IMR-90 (cell line): Measurements from ENCODE around the gene DAD1. TPM values are rescaled to one million over a fixed set of nuclear protein-coding genes. Genes with fewer than 3 reads are reported as not detected.
A peak's percentile ranks its signal among the peaks of the same experiment; 100 is the strongest.

Experiments used
- ATAC-seq: fragments of 200-7000 bp; cut with Tn5 transposase; 2 replicates; pipeline ENCODE4 v1.9.1; 2020; ENCODE audit warnings: low read depth, mild to moderate bottlenecking, moderate library complexity
- BruUV-seq: library from RNA; stranded (reverse); fragments of 400-500 nt; replicated peaks from 2 replicates; lab custom pipeline; 2021; lab: Mats Ljungman, UMichigan
- CTCF ChIA-PET: fragments of 300-600 bp; formaldehyde crosslinking; extraction: SDS; loops from one replicate; lab custom pipeline; 2021; ENCODE audit warnings: antibody characterized with exemption; lab: Yijun Ruan, JAX
- POLR2A ChIA-PET: fragments of 300-600 bp; sonication (Branson Sonifier 250); formaldehyde crosslinking; loops from one replicate; lab custom pipeline; 2022; ENCODE audit warnings: antibody characterized with exemption; ENCODE audit not compliant: unreplicated experiment; lab: Charles Lee
- DNase-seq: peaks from one replicate; pipeline ENCODE4 v3.0.0; 2013
- H2AFZ ChIP-seq: replicated peaks from 2 replicates; pipeline ENCODE3; 2013; ENCODE audit warnings: low read length, mild to moderate bottlenecking; ENCODE audit not compliant: poor library complexity
- H2AK5ac ChIP-seq: 2 replicates; pipeline ENCODE4 v1.6.1; 2013; ENCODE audit warnings: low read depth, low read length, inconsistent platforms
- H2AK9ac ChIP-seq: replicated peaks from 2 replicates; pipeline ENCODE3; 2013; ENCODE audit warnings: mild to moderate bottlenecking, low read depth, low read length, moderate library complexity; ENCODE audit not compliant: poor library complexity
- H2BK120ac ChIP-seq: 2 replicates; pipeline ENCODE4 v1.6.1; 2013; ENCODE audit warnings: low read depth, low read length, inconsistent platforms
- H2BK15ac ChIP-seq: 3 replicates; pipeline ENCODE4 v1.6.1; 2013; ENCODE audit warnings: low read depth, low read length, inconsistent platforms
- H2BK20ac ChIP-seq: 2 replicates; pipeline ENCODE4 v1.6.1; 2013; ENCODE audit warnings: low read depth, mild to moderate bottlenecking, inconsistent platforms, low read length, moderate library complexity
- H2BK5ac ChIP-seq: 2 replicates; pipeline ENCODE4 v1.6.1; 2013; ENCODE audit warnings: mild to moderate bottlenecking, low read depth, low read length, inconsistent platforms; ENCODE audit not compliant: poor library complexity, severe bottlenecking
- H3K14ac ChIP-seq: replicated peaks from 2 replicates; pipeline ENCODE4 v1.6.1; 2013; ENCODE audit warnings: low read depth, low read length, inconsistent platforms
- H3K18ac ChIP-seq: 2 replicates; pipeline ENCODE4 v1.6.1; 2013; ENCODE audit warnings: low read depth, low read length, control low read depth
- H3K23ac ChIP-seq: 2 replicates; pipeline ENCODE4 v1.6.1; 2013; ENCODE audit warnings: low read depth, low read length, inconsistent platforms
- H3K27ac ChIP-seq: 2 replicates; pipeline ENCODE4 v1.5.1; 2013; ENCODE audit warnings: mild to moderate bottlenecking, control low read depth, low read length; ENCODE audit not compliant: insufficient read depth
- H3K27me3 ChIP-seq: 2 replicates; pipeline ENCODE4 v1.6.1; 2013; ENCODE audit warnings: low read length; ENCODE audit not compliant: control insufficient read depth, insufficient read depth
- H3K36me3 ChIP-seq: 2 replicates; pipeline ENCODE4 v1.6.1; 2013; ENCODE audit warnings: low read length, mixed read lengths; ENCODE audit not compliant: control insufficient read depth, insufficient read depth
- H3K4ac ChIP-seq: 2 replicates; pipeline ENCODE4 v1.6.1; 2013; ENCODE audit warnings: low read depth, low read length, inconsistent platforms
- H3K4me1 ChIP-seq: 2 replicates; pipeline ENCODE4 v1.6.1; 2013; ENCODE audit warnings: low read length, mixed read lengths; ENCODE audit not compliant: control insufficient read depth, insufficient read depth
- H3K4me2 ChIP-seq: 2 replicates; pipeline ENCODE4 v1.6.1; 2013; ENCODE audit warnings: low read depth, mild to moderate bottlenecking, control low read depth, low read length, moderate library complexity
- H3K4me3 ChIP-seq: 2 replicates; pipeline ENCODE4 v1.5.1; 2013; ENCODE audit warnings: low read depth, mild to moderate bottlenecking, control low read depth, low read length, moderate library complexity; ENCODE audit not compliant: insufficient read depth
- H3K56ac ChIP-seq: 2 replicates; pipeline ENCODE4 v1.6.1; 2013; ENCODE audit warnings: low read length, inconsistent platforms; ENCODE audit not compliant: insufficient read depth; ENCODE audit errors: extremely low read depth
- H3K79me1 ChIP-seq, 2 experiments: 2 replicates each; pipeline ENCODE4 v1.6.1; 2013; ENCODE audit warnings: low read length in 2 of 2, inconsistent platforms in 1 of 2, low read depth in 1 of 2
- H3K9ac ChIP-seq: 2 replicates; pipeline ENCODE4 v1.6.1; 2013; ENCODE audit warnings: low read depth, low read length, control low read depth
- H3K9me1 ChIP-seq: 2 replicates; pipeline ENCODE4 v1.6.1; 2013; ENCODE audit warnings: low read length, inconsistent platforms; ENCODE audit not compliant: insufficient read depth
- H3K9me3 ChIP-seq: 2 replicates; pipeline ENCODE4 v1.6.1; 2013; ENCODE audit warnings: low read length; ENCODE audit not compliant: control insufficient read depth, insufficient read depth
- H4K20me1 ChIP-seq: 2 replicates; pipeline ENCODE4 v1.6.1; 2013; ENCODE audit warnings: low read length, inconsistent platforms; ENCODE audit not compliant: insufficient read depth
- H4K5ac ChIP-seq: 2 replicates; pipeline ENCODE4 v1.6.1; 2013; ENCODE audit warnings: mild to moderate bottlenecking, low read depth, low read length, control low read depth
- H4K8ac ChIP-seq, 2 experiments: 2 replicates each; pipeline ENCODE4 v1.6.1; 2013; ENCODE audit warnings: low read depth in 2 of 2, low read length in 2 of 2, control low read depth in 1 of 2, inconsistent platforms in 1 of 2
- H4K91ac ChIP-seq: 2 replicates; pipeline ENCODE4 v1.6.1; 2013; ENCODE audit warnings: low read depth, low read length, inconsistent platforms; ENCODE audit not compliant: insufficient read depth
- CHD1 ChIP-seq: IDR thresholded peaks from 2 replicates; pipeline ENCODE4 v1.6.1; 2012; ENCODE audit warnings: low read depth, low read length, improper control_type of control experiment
- CTCF ChIP-seq: conservative IDR thresholded peaks from 2 replicates; pipeline ENCODE4 v1.5.1; 2012; ENCODE audit warnings: mild to moderate bottlenecking, low read depth, low read length, improper control_type of control experiment
- FOS ChIP-seq: fragments of 150-350 bp; IDR thresholded peaks from 2 replicates; pipeline ENCODE4 v1.6.1; 2016; ENCODE audit warnings: low read depth, low read length
- NFE2L2 ChIP-seq: fragments of 150-350 bp; IDR thresholded peaks from 2 replicates; pipeline ENCODE4 v1.6.1; 2016; ENCODE audit warnings: low read depth, mild to moderate bottlenecking, low read length
- WGBS, 2 experiments: methylation state at CpG; one replicate each; pipeline versions ENCODE4 v1.1.5 to v1.1.7; 2013; ENCODE audit warnings: missing lambda C conversion rate in 2 of 2; ENCODE audit not compliant: insufficient read length in 1 of 2; ENCODE audit errors: extremely low coverage in 2 of 2; 5-methylcytosine and 5-hydroxymethylcytosine counted together
- dilution Hi-C: fragments of 300-500 bp; cut with HindIII; formaldehyde crosslinking; loops from one replicate; pipeline ENCODE4 v1.14.3; 2018; ENCODE audit warnings: low sequenced_read_pairs; ENCODE audit not compliant: unreplicated experiment
- in situ Hi-C: fragments of 300-500 bp; cut with MboI; formaldehyde crosslinking; loops from 3 replicates; pipeline ENCODE4 v1.14.3; 2019; ENCODE audit warnings: low sequenced_read_pairs, inconsistent platforms, mixed read lengths
- intact Hi-C: fragments of 100-400 bp; cut with micrococcal nuclease; formaldehyde crosslinking; loops from 2 replicates; pipeline ENCODE4 v1.10.0; 2022
- polyA plus RNA-seq, 3 experiments: library from polyadenylated mRNA; depleted of rRNA; stranded (reverse); fragments of >200 nt; gene quantifications; 2 replicates each; pipeline ENCODE4 v1.2.3, GENCODE V29; 2012; ENCODE audit warnings: low replicate concordance in 1 of 3
- total RNA-seq: library from RNA; depleted of rRNA; stranded (reverse); fragments of >200 nt; gene quantifications from 2 replicates; pipeline ENCODE4 v1.2.3, GENCODE V29; 2012

Gene DAD1
- total and polyA plus RNA-seq, 2 of the 4 experiments (the other 2 are of a cell fraction) = 396 to 496 TPM

- POLR2A ChIA-PET = interaction anchor here (0.6 to 1.2 kb wide), 3 partner anchors 10 to 189 kb away, joined by 3 to 6 read pairs (median 5); partner anchors contain the start of gene DAD1
- Histone ChIP-seq H4K8ac (peak overlapping the region; percentile 61 to 80; a peak in 2 of 4 replicates), H3K27ac (peak overlapping the region; percentile 88), H4K5ac (no peak overlapping the region), H3K56ac (peak overlapping the region; percentile 66; the same call in 1 of the 2 replicates), H4K20me1 (no peaks in the 10 kb centered on the region; the same call in 1 of the 2 replicates), H3K9me3 (no peaks in the 10 kb centered on the region), H2BK120ac (peak overlapping the region; percentile 72), H2AK9ac (peak overlapping the region; percentile 75), H2BK5ac (peak overlapping the region; percentile 84), H2BK20ac (0 out of 2 replicates have a peak overlapping the region, but pooled peaks have one; percentile 28), H3K14ac (peak overlapping the region; percentile 86), H3K23ac (peak overlapping the region; percentile 85), H3K4me2 (peak overlapping the region; percentile 90), H3K9me1 (peaks cover 19% of the 10 kb centered on the region), H3K9ac (peak overlapping the region; percentile 92), H2AK5ac (peak overlapping the region; percentile 31; the same call in 1 of the 2 replicates), H3K4ac (peak overlapping the region; percentile 86), H3K79me1 (peaks cover 13 to 31% of the 10 kb centered on the region in 2 experiments), H3K4me1 (peaks cover 7% of the 10 kb centered on the region), H4K91ac (peak overlapping the region; percentile 57), H2AFZ (peak overlapping the region; percentile 96), H3K18ac (peak overlapping the region; percentile 84; the same call in 1 of the 2 replicates), H3K4me3 (peak overlapping the region; percentile 92), H3K27me3 (no peaks in the 10 kb centered on the region), H2BK15ac (peak overlapping the region; percentile 67; the same call in 1 of the 3 replicates), H3K36me3 (peaks cover 24% of the 10 kb centered on the region)
- CTCF ChIA-PET = interaction anchor here (1.2 to 2.2 kb wide), 3 partner anchors 9 to 54 kb away, joined by 6 to 14 read pairs (median 7); partner anchors contain the start of gene DAD1
- WGBS, 2 experiments = no CpG with 5 or more reads among the region's 5 CpGs
- dilution Hi-C loops = no loop called here
- BruUV-seq = no TSS peak
- in situ Hi-C loops = no loop called here
- peak; percentile 64 for ATAC-seq
- peak; percentile 33; the same call in 1 of the 2 replicates for TF ChIP-seq CTCF
- TF ChIP-seq CHD1 = no peak
- TF ChIP-seq FOS = peak; percentile 54; the same call in 1 of the 2 replicates
- peak; percentile 77 for TF ChIP-seq NFE2L2
- intact Hi-C loops = no loop called here
- DNase-seq = peak; percentile 71
Observed at GRCh38 chr14:22598896-22599244, 9.8 kb upstream of the DAD1 start.
